ENCODE data around the gene PBRM1. TPM values are rescaled to one million over a fixed set of nuclear protein-coding genes. Genes with fewer than 3 reads are reported as not detected.

Gene PBRM1
- polyA plus RNA-seq, 3 donors = 26.1 to 72.9 (median 38.0) TPM

- WGBS (ENCODE audit: insufficient coverage) = 83% methylated on average over 1 of the region's 6 CpGs
- H3K4me3 Mint-ChIP-seq = no peak overlapping the region
- Histone ChIP-seq H3K9ac (ENCODE audit: insufficient read depth, low read length, poor library complexity, severe bottlenecking) (no peak overlapping the region), H3K27ac (ENCODE audit: low read depth in 1 of 2, low read length in 2 of 2) (no peak overlapping the region), H4K20me1 (ENCODE audit: insufficient read depth, low read length) (no peaks in the 10 kb centered on the region), H3K79me2 (ENCODE audit: insufficient read depth, low read length) (no peaks in the 10 kb centered on the region), H3K4me2 (replicated peaks; ENCODE audit: extremely low read depth, low read length, poor library complexity, severe bottlenecking) (no peak overlapping the region), H3K4me1 (ENCODE audit: control insufficient read depth in 1 of 2, insufficient read depth in 2 of 2, low read length in 2 of 2) (no peaks in the 10 kb centered on the region), H3K4me3 (replicated peaks in 1 of 3; ENCODE audit: low read depth in 2 of 3, low read length in 3 of 3) (no peak overlapping the region), H2AFZ (ENCODE audit: insufficient read depth, low read depth, low read length, poor library complexity, severe bottlenecking) (no peak overlapping the region), H3K9me3 (replicated peaks in 1 of 2; ENCODE audit: control insufficient read depth in 1 of 2, insufficient read depth in 1 of 2, low read length in 2 of 2) (no peaks in the 10 kb centered on the region), H3K36me3 (replicated peaks in 1 of 2; ENCODE audit: control insufficient read depth in 1 of 2, insufficient read depth in 2 of 2, low read length in 2 of 2) (peaks cover 93 to 99% of the 10 kb centered on the region in 2 donors), H3K27me3 (ENCODE audit: control insufficient read depth in 2 of 2, insufficient read depth in 2 of 2, low read length in 2 of 2) (no peaks in the 10 kb centered on the region)
- TF ChIP-seq CTCF (IDR thresholded peaks at IDR 0.05) = no peak
- no peaks in the 10 kb centered on the region for H3K9me3 Mint-ChIP-seq
- no peak overlapping the region for H3K27ac Mint-ChIP-seq
- DNase-seq = no peak
- H3K36me3 Mint-ChIP-seq = peaks cover 78 to 90% of the 10 kb centered on the region in 2 donors
- intact Hi-C loops (cut with micrococcal nuclease) = no loop called here
- H3K4me1 Mint-ChIP-seq = no peaks in the 10 kb centered on the region
- no peaks in the 10 kb centered on the region for H3K27me3 Mint-ChIP-seq (ENCODE audit: low read depth in 3 of 3)
Measured at GRCh38 chr3:52645549-52645948, 40.2 kb downstream of the PBRM1 start.

GRCh38 chr3:52636673-52637072, 49.0 kb downstream of the PBRM1 start:
- intact Hi-C loops (cut with micrococcal nuclease) = no loop called here
- Mint-ChIP-seq H3K4me1 (peaks cover 2% of the 10 kb centered on the region), H3K4me3 (no peak overlapping the region), H3K36me3 (peaks cover 66 to 92% of the 10 kb centered on the region in 2 donors), H3K27me3 (ENCODE audit: low read depth in 3 of 3) (peaks cover 0 to 2% (median 0%) of the 10 kb centered on the region in 3 donors), H3K27ac (no peak overlapping the region), H3K9me3 (no peaks in the 10 kb centered on the region)
- H3K27ac ChIP-seq (ENCODE audit: low read depth in 1 of 2, low read length in 2 of 2) = no peak overlapping the region
- WGBS (ENCODE audit: insufficient coverage) = no CpG with 5 or more reads among the region's 4 CpGs
- no peaks in the 10 kb centered on the region for H3K79me2 ChIP-seq (ENCODE audit: insufficient read depth, low read length)
- no peak for TF ChIP-seq CTCF (IDR thresholded peaks at IDR 0.05)
- H3K27me3 ChIP-seq (ENCODE audit: control insufficient read depth in 2 of 2, insufficient read depth in 2 of 2, low read length in 2 of 2) = no peaks in the 10 kb centered on the region
- H3K4me3 ChIP-seq (replicated peaks in 1 of 3; ENCODE audit: low read depth in 2 of 3, low read length in 3 of 3) = no peak overlapping the region
- no peaks in the 10 kb centered on the region for H3K4me1 ChIP-seq (ENCODE audit: control insufficient read depth in 1 of 2, insufficient read depth in 2 of 2, low read length in 2 of 2)
- DNase-seq = no peak
- H3K4me2 ChIP-seq (replicated peaks; ENCODE audit: extremely low read depth, low read length, poor library complexity, severe bottlenecking) = no peak overlapping the region
- no peaks in the 10 kb centered on the region for H3K9me3 ChIP-seq (replicated peaks in 1 of 2; ENCODE audit: control insufficient read depth in 1 of 2, insufficient read depth in 1 of 2, low read length in 2 of 2)
- no peaks in the 10 kb centered on the region for H4K20me1 ChIP-seq (ENCODE audit: insufficient read depth, low read length)
- H2AFZ ChIP-seq (ENCODE audit: insufficient read depth, low read depth, low read length, poor library complexity, severe bottlenecking) = no peak overlapping the region
- peaks cover 80 to 89% of the 10 kb centered on the region in 2 donors for H3K36me3 ChIP-seq (replicated peaks in 1 of 2; ENCODE audit: control insufficient read depth in 1 of 2, insufficient read depth in 2 of 2, low read length in 2 of 2)
- no peak overlapping the region for H3K9ac ChIP-seq (ENCODE audit: insufficient read depth, low read length, poor library complexity, severe bottlenecking)
